B cell (primary cell): ENCODE results near the gene PRR33. TPM values are rescaled to one million over a fixed set of nuclear protein-coding genes. Genes with fewer than 3 reads are reported as not detected.

Source experiments
- ATAC-seq: fragments of 200-7000 bp; cut with Tn5 transposase; one replicate; pipeline ENCODE4 v1.10.0; 2021; ENCODE audit warnings: low read depth, mild to moderate bottlenecking, moderate number of reproducible peaks, moderate library complexity
- CTCF ChIA-PET: fragments of 350-600 bp; sonication (Branson Sonifier 250); formaldehyde crosslinking; loops from one replicate; lab custom pipeline; 2021; ENCODE audit warnings: antibody characterized with exemption, inconsistent platforms; lab: Charles Lee
- POLR2A ChIA-PET: fragments of 350-600 bp; sonication (Branson Sonifier 250); formaldehyde crosslinking; loops from one replicate; lab custom pipeline; 2021; ENCODE audit warnings: antibody characterized with exemption; lab: Charles Lee
- DNase-seq: peaks from one replicate; pipeline ENCODE4 v3.0.0; 2013
- H2AFZ ChIP-seq: 2 replicates; pipeline ENCODE4 v1.6.1; 2012; ENCODE audit warnings: mild to moderate bottlenecking, low read depth, low read length; ENCODE audit not compliant: insufficient read depth, poor library complexity, severe bottlenecking
- H3K27ac ChIP-seq, 2 donors: 1 replicate in 1 of 2; 2 replicates in 1 of 2; pipeline ENCODE4 v1.5.1; 2012 to 2013; ENCODE audit warnings: low read length in 2 of 2, mild to moderate bottlenecking in 2 of 2, moderate library complexity in 1 of 2
- H3K27me3 ChIP-seq, 4 experiments: fragments of 200-600 bp in 1 of 4; sonication (generic) in 1 of 4; replicated peaks in 1 of 4; 1 replicate in 2 of 4; 2 replicates in 2 of 4; pipeline versions ENCODE4 v1.6.1 to v1.7.0; 2013 to 2016; ENCODE audit warnings: low read length in 3 of 4, mild to moderate bottlenecking in 2 of 4, mixed read lengths in 1 of 4, moderate library complexity in 1 of 4; ENCODE audit not compliant: insufficient read depth in 4 of 4, control insufficient read depth in 3 of 4; ENCODE audit errors: control extremely low read depth in 1 of 4
- H3K36me3 ChIP-seq, 2 experiments: replicated peaks in 1 of 2; 1 replicate in 1 of 2; 2 replicates in 1 of 2; pipeline versions ENCODE4 v1.6.1 to v1.7.1; 2013; ENCODE audit warnings: low read length in 1 of 2; ENCODE audit not compliant: insufficient read depth in 2 of 2, control insufficient read depth in 1 of 2; ENCODE audit errors: control extremely low read depth in 1 of 2, extremely low read depth in 1 of 2
- H3K4me1 ChIP-seq, 2 donors: fragments of 200-600 bp in 1 of 2; sonication (generic) in 1 of 2; 1 replicate in 1 of 2; 2 replicates in 1 of 2; pipeline versions ENCODE4 v1.5.1 to v1.6.1; 2013 to 2017; ENCODE audit warnings: low read length in 2 of 2; ENCODE audit not compliant: control insufficient read depth in 2 of 2, insufficient read depth in 2 of 2
- H3K4me2 ChIP-seq: replicated peaks from 2 replicates; pipeline ENCODE3; 2012; ENCODE audit warnings: mild to moderate bottlenecking, low read depth, low read length; ENCODE audit not compliant: poor library complexity, severe bottlenecking
- H3K4me3 ChIP-seq, 5 experiments: fragments of 200-600 bp in 1 of 5; sonication (generic) in 1 of 5; 1 replicate in 3 of 5; 2 replicates in 2 of 5; pipeline versions ENCODE4 v1.5.1 to v1.7.0; 2011 to 2016; ENCODE audit warnings: low read length in 4 of 5, mild to moderate bottlenecking in 4 of 5, low read depth in 2 of 5, control low read depth in 1 of 5, moderate library complexity in 1 of 5; ENCODE audit not compliant: insufficient read depth in 1 of 5; ENCODE audit errors: control extremely low read depth in 1 of 5, extremely low read depth in 1 of 5
- H3K79me2 ChIP-seq: fragments of 200-600 bp; sonication (generic); one replicate; pipeline ENCODE4 v1.6.0; 2016; ENCODE audit warnings: low read length; ENCODE audit not compliant: control insufficient read depth, insufficient read depth
- H3K9ac ChIP-seq: fragments of 200-600 bp; sonication (generic); 2 replicates; pipeline ENCODE4 v1.6.1; 2017; ENCODE audit warnings: mild to moderate bottlenecking, low read length, moderate library complexity
- H3K9me3 ChIP-seq, 3 donors: one replicate each; pipeline versions ENCODE4 v1.6.1 to v1.7.1; 2013; ENCODE audit warnings: low read length in 2 of 3; ENCODE audit not compliant: control insufficient read depth in 2 of 3, insufficient read depth in 1 of 3; ENCODE audit errors: control extremely low read depth in 1 of 3
- H4K20me1 ChIP-seq: 2 replicates; pipeline ENCODE4 v1.6.0; 2012; ENCODE audit warnings: mild to moderate bottlenecking, low read length; ENCODE audit not compliant: insufficient read depth, control insufficient read depth, poor library complexity, severe bottlenecking
- H3K27ac Mint-ChIP-seq: one replicate; pipeline ENCODE4 v1.8.0; 2021; ENCODE audit warnings: mixed read lengths
- H3K27me3 Mint-ChIP-seq: one replicate; pipeline ENCODE4 v1.8.0; 2021; ENCODE audit warnings: mixed read lengths
- H3K4me1 Mint-ChIP-seq: one replicate; pipeline ENCODE4 v1.8.0; 2021; ENCODE audit warnings: mixed read lengths
- H3K4me3 Mint-ChIP-seq: one replicate; pipeline ENCODE4 v1.8.0; 2021; ENCODE audit warnings: mixed read lengths
- H3K9me3 Mint-ChIP-seq: one replicate; pipeline ENCODE4 v1.8.0; 2022; ENCODE audit warnings: mixed read lengths; ENCODE audit not compliant: insufficient read depth
- CTCF ChIP-seq: fragments of 200-600 bp; IDR thresholded peaks from one replicate; pipeline ENCODE4 v1.8.0; 2022; ENCODE audit warnings: antibody characterized with exemption, mild to moderate bottlenecking
- EZH2 ChIP-seq: IDR thresholded peaks from 2 replicates; pipeline ENCODE4 v1.6.1; 2012; ENCODE audit warnings: borderline replicate concordance, low read depth, mild to moderate bottlenecking, moderate library complexity, low read length; ENCODE audit not compliant: insufficient read depth, poor library complexity, severe bottlenecking
- WGBS: methylation state at CpG from one replicate; pipeline ENCODE4 v1.1.5; 2013; ENCODE audit warnings: missing lambda C conversion rate; ENCODE audit not compliant: insufficient coverage; 5-methylcytosine and 5-hydroxymethylcytosine counted together
- intact Hi-C: fragments of 100-400 bp; cut with micrococcal nuclease; formaldehyde crosslinking; loops from one replicate; pipeline ENCODE4 v1.10.0; 2022
- polyA plus RNA-seq: library from polyadenylated mRNA; depleted of rRNA; stranded (reverse); fragments of >200 nt; gene quantifications from 2 replicates; pipeline ENCODE4 v1.2.3, GENCODE V29; 2012
- total RNA-seq, 2 donors: library from RNA; stranded (reverse); fragments of 120-200 nt in 1 of 2; gene quantifications; 1 replicate in 1 of 2; 2 replicates in 1 of 2; pipeline versions ENCODE4 v1.2.3 to v1.2.4, GENCODE V29; 2013 to 2022

The PRR33 gene
- total and polyA plus RNA-seq, 2 donors (not counting 1 experiment from before 2014, with no cell fraction given): not detected

- H3K27me3 Mint-ChIP-seq: no peaks in the 10 kb centered on the region
- no peak for ATAC-seq
- H3K9me3 ChIP-seq: no peaks in the 10 kb centered on the region
- no peaks in the 10 kb centered on the region for H3K9me3 Mint-ChIP-seq
- 90% methylated on average over 31 of the region's 32 CpGs for WGBS
- peak overlapping the region in 1 of 2 donors; percentile 72 for H3K27ac ChIP-seq
- no peaks in the 10 kb centered on the region for H3K27me3 ChIP-seq
- H4K20me1 ChIP-seq: peaks cover 100% of the 10 kb centered on the region
- no peak for DNase-seq
- ChIA-PET POLR2A (no interaction called here), CTCF (interaction anchor here (0.5 to 3.3 kb wide), 2 partner anchors 21 to 28 kb away, joined by 4 to 104 read pairs; partner anchors contain the start of gene LSP1)
- intact Hi-C loops: loop anchor here (2.0 to 5.0 kb wide), 3 partner anchors 27 to 272 kb away; partner anchors contain the start of genes LSP1 and TNNT3
- peak overlapping the region; percentile 61 for H3K4me2 ChIP-seq
- TF ChIP-seq CTCF (no peak), EZH2 (no peak)
- H3K27ac Mint-ChIP-seq: peak overlapping the region; percentile 80
- H3K4me1 Mint-ChIP-seq: peaks cover 53% of the 10 kb centered on the region
- peaks cover 36 to 66% of the 10 kb centered on the region in 2 donors for H3K4me1 ChIP-seq
- peaks cover 51% of the 10 kb centered on the region for H3K79me2 ChIP-seq
- no peak overlapping the region for H2AFZ ChIP-seq
- H3K9ac ChIP-seq: no peak overlapping the region
- H3K4me3 Mint-ChIP-seq: peak overlapping the region; percentile 27
- peaks cover 7 to 51% of the 10 kb centered on the region in 2 experiments for H3K36me3 ChIP-seq
- H3K4me3 ChIP-seq: no peak overlapping the region
These were observed 11.6 kb downstream of the PRR33 start for GRCh38 chr11:1879941-1880720.
